CD4-positive, alpha-beta T cell treated with Interleukin-6 for 4 hours (primary cell): ENCODE measurements around the gene DRAP1.

Experiments
- DNase-seq: peaks from one replicate; pipeline ENCODE4 v3.0.0-alpha.2; 2020; ENCODE audit warnings: mixed read lengths

Gene DRAP1

DNA sequence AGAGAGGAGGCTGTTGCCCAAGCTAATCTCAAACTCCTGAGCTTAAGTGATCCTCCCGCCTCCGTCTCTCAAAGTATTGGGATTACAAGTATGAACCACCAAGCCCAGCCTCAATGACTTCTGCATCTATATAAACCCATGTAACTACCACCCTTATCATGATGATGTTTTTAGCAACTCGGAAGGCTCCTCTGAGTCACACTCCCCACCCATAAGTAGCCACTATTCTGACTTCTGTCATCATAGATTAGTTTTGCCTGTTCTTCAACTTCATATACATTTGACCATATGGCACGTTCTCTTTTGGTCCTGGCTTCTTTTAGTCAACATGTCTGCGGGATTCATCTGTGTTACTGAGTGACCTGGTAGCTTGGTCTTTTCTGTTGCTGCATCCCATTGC lies 12.6 kb upstream of the DRAP1 start:
- no peak for DNase-seq

DNA sequence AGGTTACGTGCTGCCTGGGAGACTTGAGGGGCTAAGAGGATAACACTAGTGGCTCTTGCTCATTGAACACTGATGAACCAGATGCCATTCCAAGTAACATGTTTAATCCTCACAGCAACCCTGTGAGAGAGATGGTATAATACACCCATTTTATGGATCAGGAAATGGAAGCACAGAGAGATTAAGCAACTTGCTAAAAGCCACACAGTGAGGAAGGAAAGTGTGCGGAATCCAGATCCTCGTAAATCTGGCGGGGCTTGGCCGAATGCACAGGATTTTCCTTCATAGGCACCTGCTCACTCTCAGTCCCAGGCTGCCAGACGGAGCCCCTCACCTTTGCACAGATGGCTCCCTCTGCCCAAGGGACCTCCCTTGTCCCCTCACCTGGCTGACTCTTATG lies 11.3 kb upstream of the DRAP1 start:
- DNase-seq: no peak

DNA sequence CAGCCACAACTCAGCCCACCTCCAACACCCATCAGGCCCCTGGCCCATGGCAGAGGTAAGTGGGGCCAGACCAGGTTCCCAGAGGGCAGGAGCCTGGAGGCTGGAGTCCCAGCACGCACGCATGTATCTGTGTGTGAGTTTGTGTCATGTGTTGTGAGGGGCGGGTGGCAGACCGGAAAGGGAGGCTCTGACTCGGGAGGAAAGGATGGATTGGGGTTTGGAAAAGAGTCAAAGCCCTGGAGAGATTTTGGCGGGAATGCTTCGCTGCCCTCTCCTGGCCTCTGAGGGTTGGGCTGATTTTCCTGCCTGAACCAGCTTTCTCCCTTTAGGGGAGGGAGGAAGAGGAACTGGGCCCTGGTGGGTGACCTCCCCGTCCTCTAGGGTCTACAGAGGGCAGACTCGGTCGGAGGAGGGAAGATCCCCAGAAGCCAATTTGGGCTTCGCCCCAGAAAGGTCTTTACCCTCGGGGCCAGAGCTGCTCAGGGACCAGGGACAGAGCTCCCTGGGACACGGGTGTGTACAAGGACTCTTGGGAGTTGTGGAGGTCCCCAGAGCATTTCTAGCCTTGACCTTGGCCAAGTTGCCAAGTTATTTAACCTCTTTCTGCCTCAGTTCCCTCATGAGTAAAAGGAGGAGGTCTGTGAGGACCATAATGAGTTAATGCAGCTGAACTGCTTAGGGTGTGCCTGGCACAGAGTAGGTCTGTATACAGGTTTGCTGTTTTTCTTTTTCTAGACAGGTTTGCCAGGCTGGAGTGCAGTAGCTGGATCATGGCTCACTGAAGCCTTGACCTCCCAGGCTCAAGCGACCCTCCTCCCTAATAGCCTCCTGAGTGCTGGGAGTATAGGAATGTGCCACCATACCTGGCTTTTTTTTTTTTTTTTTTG lies 7.3 kb upstream of the DRAP1 start:
- DNase-seq: no peak

DNA sequence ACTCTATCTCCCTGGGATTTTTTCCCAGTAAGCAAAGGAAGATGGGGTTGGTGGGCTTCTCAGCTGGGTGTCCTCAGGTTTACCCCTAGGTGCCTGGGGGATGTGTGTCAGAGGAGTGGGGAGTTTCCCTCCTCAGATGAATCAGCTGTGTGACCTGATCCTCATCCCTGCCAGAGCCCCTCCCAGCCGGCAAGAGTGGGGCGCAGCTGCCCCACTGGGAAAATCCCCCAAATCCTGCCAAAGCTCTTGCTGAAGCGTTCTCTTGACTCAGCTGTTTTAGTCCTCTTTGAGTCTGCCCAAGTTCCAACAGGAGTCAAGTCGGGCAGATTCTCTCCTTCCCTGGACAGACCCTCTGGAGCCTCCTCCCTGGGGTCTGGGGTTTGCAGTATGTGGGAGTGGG lies 6.4 kb upstream of the DRAP1 start:
- no peak for DNase-seq

DNA sequence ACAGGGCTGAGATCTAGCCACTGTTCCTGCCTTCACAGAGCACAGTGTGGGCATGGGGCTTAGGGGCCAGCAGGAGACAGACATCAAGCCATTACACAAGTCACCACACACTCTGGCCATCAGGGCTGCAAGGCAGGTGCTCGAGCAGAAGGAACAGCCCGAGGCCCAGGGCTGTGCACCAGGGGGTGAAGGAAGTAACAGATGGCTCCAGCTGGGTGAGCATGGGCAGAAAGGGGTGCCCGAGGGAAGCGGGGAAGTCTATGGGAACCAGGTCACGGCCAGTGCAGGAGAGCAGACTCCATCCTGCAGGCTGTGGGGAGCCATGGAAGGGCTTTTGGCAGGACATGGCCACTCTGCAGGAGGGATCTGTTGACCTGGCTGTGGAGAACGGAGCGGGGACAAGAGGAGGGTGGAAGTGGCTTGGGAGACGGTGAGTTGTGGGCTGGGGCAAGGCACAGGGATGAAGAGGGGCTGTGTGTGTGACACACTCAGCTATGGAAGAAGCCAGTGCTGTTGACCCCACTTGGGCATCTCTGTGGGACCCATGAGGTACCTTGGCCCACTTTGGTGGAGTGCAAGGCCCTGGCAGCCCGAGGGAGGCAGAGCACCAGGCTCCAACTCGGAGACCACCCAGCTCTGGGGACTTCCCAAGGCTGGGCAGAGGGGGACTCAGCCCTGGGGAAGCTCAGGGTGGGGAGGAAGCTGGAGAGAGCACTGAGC lies 4.0 kb upstream of the DRAP1 start:
- no peak for DNase-seq

DNA sequence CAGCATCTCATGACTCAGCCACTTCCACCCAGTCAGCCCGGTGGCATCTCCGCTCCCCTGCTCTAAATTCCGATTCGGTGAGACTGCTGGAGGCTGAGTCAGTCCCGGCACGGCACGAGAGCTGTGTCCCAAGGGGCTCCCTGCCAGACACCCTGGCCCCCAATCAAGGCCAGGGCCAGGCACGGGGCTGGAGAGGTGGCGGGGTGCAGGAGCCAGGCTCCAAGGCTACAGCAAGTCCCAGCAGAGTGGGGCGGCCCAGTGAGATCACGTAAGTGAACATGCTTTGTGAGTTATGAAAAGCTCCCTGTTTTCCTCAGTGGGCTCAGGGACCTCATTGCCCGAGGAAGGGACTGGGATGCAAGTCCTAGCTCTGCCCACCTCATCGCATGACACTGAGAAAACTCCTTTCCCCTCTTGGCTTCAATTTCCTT lies 3.4 kb upstream of the DRAP1 start:
- DNase-seq: peak; percentile 32

DNA sequence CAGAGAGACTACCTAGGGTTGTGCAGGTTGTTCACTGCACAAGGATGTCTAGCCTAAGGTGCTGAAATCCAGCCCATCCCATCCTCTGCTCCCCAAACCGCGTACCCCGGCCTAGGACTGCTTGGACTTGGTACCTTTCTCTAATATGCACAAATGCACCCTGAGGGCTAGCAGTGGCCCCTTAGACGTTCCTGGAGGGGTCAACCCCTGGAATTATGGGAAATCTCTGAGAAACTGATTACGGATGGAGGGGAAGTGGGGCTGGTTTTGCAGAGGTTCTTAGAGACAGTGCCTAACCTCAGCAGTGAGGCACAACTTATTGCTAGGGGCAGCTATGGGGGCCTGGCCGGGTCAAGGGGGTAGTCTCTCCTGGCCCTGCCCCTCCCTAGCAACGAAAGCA lies 2.8 kb upstream of the DRAP1 start:
- no peak for DNase-seq

DNA sequence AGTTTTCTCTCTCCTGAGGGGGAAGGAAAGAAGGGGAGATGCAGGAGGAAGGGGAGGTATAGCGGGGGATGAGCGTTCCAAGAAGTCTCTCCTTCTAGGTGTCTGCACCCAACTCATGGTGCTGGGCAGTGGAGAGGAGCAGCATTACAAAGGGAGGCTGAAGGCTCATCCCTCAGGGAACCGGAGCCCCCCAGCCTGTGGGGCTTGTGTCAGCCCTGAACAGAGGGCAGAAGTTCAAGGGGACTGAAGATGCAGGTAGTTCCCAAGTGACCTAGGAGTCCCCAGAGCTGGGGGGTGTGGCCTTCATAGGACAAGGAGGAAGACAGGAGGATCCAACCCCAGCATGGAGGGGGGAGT lies 2.2 kb upstream of the DRAP1 start:
- DNase-seq: no peak

DNA sequence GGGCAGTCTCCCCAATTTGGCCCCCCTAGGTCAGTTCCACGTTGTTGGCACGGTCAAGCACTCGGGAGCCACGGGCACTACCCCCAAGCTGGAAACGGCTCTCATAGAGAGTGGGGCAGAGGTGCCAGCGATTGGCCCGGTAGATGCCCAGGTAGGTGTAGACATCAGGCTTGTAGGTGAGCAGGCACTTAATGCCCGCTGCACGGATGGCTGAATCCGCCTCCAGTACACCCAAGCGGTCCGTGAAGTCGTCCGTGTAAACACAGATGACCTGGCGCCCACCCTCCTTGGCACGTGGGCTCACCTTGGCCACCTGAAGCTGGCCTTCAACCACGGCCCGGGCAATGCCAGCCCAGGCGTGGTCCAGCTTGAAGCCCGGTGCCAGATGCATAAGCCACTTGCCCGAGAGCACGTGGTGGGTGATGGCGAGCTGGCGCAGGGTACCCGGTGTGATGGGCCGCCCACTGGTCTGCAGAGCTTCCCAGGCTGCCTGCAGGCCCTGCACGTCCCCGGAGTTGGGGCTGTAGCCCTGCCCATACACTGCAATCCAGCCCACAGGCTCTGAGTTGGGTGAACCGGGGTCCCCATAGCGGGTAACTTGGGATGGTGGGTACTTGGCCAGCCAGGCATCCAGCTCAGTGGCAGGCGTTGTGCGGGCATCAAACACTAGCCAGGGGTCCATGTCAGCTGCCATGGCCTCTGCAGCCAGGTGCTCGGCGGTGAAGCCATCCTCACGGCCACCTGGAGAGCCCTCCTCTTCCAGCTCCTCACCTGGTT lies 1.6 kb upstream of the DRAP1 start:
- no peak for DNase-seq

DNA sequence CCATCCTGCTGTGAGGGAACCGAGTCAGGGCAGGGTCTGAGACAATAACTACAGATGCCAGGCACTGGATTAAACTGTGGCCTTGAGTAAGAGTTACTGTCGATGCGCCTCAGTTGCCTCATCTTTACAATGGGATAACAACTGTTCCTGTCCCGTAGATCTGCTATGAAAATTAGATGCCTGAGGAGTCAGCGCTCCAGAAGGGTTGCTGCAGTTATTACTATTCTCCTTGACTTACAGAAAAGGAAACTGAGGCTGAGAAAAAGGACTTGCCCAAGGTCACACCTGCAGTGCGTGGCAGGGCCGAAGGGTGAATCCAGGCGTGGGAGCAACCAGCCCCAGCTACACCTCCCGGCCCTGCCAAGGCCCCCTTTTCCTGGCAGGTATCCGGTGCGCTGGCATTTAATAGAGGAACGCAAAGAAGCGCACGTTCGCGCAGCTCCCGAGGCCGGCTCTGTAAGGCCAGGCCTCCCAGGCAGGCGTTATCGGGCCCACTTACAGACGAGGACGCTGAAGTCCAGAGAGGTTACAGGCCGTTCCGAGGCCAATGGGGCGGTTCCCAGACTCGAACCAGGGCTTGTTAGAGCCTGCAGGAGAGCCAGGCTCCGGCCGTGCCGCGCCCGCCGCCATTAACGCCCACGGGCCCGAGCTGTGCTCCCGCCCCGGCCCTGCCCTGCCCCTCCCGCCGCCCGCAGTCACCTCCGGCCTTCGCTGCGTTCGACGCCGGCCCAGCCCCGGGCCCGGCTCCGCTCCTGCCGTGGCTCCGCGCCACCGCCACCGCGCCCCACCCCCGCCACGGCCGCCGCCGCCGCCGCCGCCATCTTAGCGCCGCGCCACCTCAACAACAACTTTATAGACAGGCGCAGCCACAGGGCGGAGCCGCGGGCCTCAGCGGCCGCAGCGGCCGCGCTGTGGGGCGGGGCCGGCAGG lies 750 bp upstream of the DRAP1 start, which contains the start of gene C11orf68:
TSS of gene C11orf68 (minus strand) at position 852 of the 930 bp plus-strand sequence. CDS start at position 821, 31 bp downstream.
- DNase-seq: peak; percentile 56

DNA sequence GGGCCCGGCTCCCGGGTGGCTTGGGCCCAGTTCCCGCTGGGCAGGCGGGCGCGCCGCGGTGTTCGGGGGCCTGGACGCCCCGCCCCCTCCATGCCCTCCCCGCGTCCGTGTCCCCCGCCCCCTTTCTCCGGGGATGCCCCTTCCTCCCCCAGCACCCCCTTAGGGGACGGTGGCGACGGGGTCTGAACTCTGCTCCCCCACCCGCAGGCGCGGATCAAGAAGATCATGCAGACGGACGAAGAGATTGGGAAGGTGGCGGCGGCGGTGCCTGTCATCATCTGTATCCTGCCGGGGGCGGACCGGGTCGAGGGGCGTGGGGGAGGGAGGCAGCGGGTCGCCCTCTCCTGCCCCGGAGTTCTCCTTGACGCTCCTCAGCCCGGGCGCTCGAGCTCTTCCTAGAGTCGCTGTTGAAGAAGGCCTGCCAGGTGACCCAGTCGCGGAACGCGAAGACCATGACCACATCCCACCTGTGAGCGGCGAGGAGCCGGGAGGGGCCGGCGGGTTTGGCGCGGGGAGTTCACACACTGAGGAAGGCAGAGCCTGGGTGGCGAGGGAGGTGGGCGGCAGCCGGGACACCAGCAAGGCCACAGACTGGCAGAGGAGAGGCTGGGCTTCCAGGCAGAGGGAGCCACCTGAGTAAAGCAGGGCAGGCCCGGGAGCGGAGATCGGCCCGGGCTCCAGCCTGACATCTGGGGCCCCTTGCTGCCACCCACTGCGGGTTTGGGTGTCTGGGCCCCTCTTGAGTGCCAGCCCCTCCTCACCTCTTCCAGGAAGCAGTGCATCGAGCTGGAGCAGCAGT lies 546 bp downstream of the DRAP1 start:
- DNase-seq: peak; percentile 68

DNA sequence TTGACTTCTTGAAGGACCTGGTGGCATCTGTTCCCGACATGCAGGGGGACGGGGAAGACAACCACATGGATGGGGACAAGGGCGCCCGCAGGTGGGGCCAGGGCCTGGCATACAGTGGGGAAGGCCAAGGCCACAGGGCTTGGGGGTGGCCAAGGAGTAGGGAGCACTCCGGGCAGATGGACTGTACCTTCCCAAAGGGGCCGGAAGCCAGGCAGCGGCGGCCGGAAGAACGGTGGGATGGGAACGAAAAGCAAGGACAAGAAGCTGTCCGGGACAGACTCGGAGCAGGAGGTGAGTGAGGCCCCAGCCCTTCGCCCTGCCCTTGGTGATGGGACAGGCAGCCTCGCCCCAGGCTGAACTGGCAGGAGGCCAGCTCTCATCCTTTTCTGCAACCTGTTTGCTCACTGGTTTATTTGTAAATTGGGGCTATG lies 1.2 kb downstream of the DRAP1 start:
- no peak for DNase-seq

DNA sequence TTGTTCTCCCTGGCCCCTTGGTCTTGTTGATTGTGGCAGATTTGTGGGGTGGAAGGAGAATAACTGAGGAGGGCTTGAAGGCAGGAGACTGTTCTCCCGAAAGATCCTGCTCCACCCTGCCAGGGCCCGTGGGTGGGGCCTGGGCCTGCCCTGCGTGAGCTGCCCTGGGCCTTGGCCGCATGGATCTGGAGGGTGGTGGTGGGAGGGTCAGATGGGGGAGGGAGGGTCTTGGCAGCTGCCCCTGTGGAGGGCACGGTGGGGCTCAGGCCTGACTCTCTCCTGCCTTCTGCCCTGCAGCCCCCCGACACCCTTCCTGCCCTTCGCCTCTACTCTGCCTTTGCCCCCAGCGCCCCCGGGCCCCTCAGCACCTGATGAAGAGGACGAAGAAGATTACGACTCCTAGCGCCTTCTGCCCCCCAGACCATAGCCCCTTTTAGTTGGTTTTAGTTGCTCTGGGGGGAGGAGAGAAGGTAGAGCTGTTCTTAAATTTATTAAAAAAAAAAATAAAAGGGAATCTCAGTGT lies 1.9 kb downstream of the DRAP1 start:
- DNase-seq: no peak

DNA sequence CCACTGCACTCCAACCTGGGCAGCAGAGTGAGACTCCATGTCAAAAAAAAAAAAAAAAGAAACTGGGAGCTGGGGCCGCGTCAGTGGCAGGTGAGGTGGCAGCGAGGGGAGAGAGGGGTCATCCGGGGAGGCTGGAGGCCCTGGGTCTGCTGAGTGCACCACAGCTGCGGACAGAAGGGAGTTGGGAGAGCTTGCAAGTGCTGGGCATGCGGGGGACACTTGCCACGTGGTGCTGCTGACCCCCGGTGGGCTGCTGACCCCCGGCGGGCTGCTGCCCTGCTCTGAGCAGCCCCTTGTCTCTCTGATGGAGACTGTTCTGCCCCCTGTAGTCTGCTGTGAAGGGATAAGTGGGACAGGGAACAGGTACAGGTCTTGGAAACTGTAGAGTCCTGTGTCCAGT lies 2.6 kb downstream of the DRAP1 start:
- DNase-seq: no peak

DNA sequence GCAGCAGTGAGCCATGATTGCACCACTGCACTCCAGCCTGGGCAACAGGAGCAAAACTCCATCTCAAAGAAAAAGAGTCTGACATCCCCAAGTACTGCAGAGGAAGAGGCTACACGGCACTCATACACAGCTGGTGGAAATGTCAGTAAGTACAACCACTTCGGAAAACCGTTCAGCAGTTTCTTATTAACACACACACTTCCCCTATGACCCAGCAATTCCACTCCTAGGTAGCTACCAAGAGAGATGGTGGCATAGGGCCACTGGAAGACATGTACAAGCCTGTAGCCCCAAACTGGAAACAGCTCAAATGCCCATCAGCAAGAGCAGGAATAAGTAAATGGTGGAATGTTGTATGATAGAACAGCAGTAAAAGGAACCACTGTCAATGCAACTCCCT lies 3.3 kb downstream of the DRAP1 start:
- DNase-seq: no peak

DNA sequence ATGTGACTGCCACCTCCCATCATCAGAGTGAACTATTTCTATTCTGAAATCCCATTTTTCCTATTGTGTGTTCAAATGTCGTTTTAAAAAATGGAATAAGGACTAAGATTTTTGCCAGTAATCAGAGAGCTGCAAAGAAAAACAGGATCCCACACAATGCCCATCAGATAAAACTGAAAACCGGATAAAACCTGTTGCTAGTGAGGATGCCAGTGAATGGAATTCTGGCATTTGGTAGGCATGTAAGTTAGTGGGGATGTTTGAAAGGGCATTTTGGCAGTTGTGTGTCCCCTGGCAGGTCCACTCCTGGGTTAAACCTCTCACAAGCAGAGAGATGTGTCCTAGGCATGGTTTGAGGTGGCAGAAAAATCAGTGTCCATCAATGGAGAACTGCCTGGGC lies 6.2 kb downstream of the DRAP1 start:
- DNase-seq: no peak

DNA sequence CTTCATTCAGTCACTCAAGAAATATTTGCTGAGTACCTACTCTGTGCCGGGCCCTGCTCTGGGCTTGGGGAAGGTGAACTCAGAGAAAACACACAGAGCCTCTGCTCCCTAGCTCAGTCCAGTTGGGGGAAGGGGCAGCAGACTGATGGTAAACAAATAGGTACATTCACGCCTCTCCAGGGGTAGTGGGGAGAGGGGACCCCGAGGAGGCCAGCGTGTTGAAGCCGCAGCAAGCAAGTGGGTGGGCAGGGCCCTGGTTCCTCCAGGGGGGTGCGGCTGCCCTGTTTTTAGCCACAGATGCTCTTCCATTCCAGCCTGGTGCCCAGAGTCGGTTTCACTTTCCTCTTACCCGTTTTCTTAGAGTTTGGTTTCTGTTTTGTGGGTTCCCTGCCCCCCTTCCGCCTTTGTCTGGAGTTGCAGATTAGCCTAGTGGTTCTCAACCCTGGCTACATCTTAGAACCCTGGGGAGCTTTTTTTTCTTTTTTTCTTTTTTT lies 8.7 kb downstream of the DRAP1 start:
- peak; percentile 90 for DNase-seq

DNA sequence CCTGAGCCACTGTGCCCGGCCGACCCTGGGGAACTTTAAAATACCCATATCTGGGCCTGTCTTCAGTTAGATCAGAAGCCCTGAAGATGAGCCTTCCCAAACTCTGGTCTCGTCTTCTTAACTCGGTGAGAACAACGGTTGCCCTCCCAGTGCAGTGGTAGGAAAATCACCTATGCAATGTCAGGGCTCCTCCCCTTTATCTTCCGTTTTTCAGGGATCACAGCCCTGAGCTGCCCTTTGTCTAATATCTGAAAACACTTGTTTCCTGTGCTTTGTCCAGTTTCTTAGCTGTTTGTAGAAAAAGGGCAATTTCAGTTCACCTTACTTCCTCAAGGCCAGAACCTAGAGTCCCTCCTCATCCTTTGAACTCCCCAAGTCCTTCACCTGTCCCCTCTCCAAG lies 9.4 kb downstream of the DRAP1 start:
- DNase-seq: no peak

DNA sequence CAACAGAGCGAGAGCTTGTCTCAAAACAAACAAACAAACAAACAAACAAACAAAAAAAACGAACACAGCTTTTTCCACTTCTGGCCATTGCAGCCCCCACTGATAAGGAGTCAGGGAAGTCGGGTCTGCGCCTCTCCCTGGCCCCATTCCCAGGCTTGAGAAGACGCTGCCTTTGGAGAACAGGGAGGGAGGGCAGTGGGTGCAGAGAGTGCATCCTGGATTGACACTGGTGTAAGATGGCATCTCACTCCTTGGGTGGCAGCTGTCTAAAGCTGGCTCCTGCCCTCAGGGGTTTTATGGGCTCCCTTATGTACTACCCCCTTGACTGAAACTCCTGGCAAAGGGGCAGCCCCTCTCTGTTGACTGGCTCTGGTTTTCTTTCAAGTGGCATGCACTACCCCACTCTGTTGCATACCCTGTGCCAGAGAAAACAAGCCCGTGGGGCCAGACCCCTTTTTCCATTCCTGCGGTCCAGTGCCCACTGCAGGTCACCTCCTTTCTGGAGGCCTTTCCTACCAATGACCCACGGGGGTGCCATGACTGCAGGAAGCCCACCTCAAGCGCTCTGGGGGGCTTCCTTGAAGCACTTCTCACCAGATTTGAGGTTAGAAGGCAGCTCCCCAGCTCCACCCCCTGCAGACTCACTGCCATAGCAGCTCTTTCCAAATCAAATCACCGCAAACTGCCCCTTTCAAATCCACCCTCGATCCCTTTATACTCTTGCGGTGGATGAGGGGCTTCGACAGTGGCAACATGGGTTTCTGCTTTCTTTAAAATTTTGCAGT lies 12.7 kb downstream of the DRAP1 start:
- DNase-seq: no peak

DNA sequence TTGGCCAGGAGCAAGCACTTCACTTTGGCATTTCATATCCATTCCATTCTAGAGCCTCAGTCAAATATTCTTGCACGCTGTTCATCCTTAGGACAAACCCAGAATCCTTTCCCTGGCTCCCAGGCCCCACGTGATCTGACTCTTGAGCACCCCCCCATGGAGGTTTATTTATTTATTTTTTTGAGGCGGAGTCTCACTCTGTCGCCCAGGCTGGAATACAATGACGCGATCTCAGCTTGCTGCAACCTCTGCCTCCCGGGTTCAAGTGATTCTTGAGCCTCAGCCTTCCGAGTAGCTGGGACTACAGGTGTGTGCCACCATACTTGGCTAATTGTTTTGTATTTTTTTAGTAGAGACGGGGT lies 13.3 kb downstream of the DRAP1 start:
- DNase-seq: peak; percentile 15
